ENCODE measurements around the gene GCK. TPM values are rescaled to one million over a fixed set of nuclear protein-coding genes. Genes with fewer than 3 reads are reported as not detected.
"Not testable (repeated sequence)": the region's sequence is repeated elsewhere in the genome, so short reads cannot be mapped to it uniquely, and the experiment has no call there.

GCK gene
- polyA plus RNA-seq, 3 donors = 3.0 to 5.6 (median 4.7) TPM

GRCh38 chr7:44144426-44144967 lies 44.7 kb downstream of the GCK start:
- DNase-seq = no peak

GRCh38 chr7:44143646-44144250 lies 45.5 kb downstream of the GCK start:
- DNase-seq = no peak

GRCh38 chr7:44142028-44142427 lies 47.2 kb downstream of the GCK start:
- no peak for DNase-seq

GRCh38 chr7:44141221-44141850 lies 47.9 kb downstream of the GCK start, which contains the start of gene MYL7:
Gene MYL7 (minus strand): TSS chr7:44141332. CDS start chr7:44141305, 27 bp downstream.
- DNase-seq = no peak

GRCh38 chr7:44140341-44140740 lies 48.9 kb downstream of the GCK start:
- DNase-seq = no peak

GRCh38 chr7:44139311-44140010 lies 49.8 kb downstream of the GCK start:
- no peak for DNase-seq

- DNase-seq = no peak
These were observed 50.5 kb downstream of the GCK start for GRCh38 chr7:44138698-44139097.

- DNase-seq = no peak
These were observed 52.5 kb downstream of the GCK start for GRCh38 chr7:44136731-44137130.

- no peak for DNase-seq
These were observed 54.2 kb downstream of the GCK start for GRCh38 chr7:44134943-44135628.

- no peak for DNase-seq
These were observed 55.9 kb downstream of the GCK start for GRCh38 chr7:44133295-44133694.

- peak; percentile 41 for DNase-seq
These were observed 57.2 kb downstream of the GCK start for GRCh38 chr7:44132039-44132438.

- DNase-seq = no peak
These were observed 57.8 kb downstream of the GCK start for GRCh38 chr7:44131173-44132029.

- no peak for DNase-seq
These were observed 60.3 kb downstream of the GCK start for GRCh38 chr7:44128721-44129582.

- DNase-seq = no peak
These were observed 62.1 kb downstream of the GCK start for GRCh38 chr7:44127161-44127560.

GRCh38 chr7:44126574-44126973 lies 62.7 kb downstream of the GCK start:
- DNase-seq = not testable (repeated sequence)

- DNase-seq = no peak
These were observed 64.4 kb downstream of the GCK start for GRCh38 chr7:44124822-44125202.

GRCh38 chr7:44123190-44124003 lies 65.8 kb downstream of the GCK start, which contains the start of gene POLD2:
Gene POLD2 (minus strand): TSS chr7:44123548. CDS start chr7:44122053, 1,495 bp downstream.
- peak; percentile 98 for DNase-seq

GRCh38 chr7:44122529-44122928 lies 66.7 kb downstream of the GCK start:
- no peak for DNase-seq

GRCh38 chr7:44121761-44122420 lies 67.3 kb downstream of the GCK start:
- DNase-seq = no peak

All from renal pelvis (tissue), 4 donors.